ENCODE results near the gene TFEB. TPM values are rescaled to one million over a fixed set of nuclear protein-coding genes. Genes with fewer than 3 reads are reported as not detected.

Gene TFEB
- total and polyA plus RNA-seq, 2 of the 8 experiments (the other 6 are each of a cell fraction or from before 2014, with no cell fraction given) = 2.3 to 6.7 TPM

GRCh38 chr6:41746107-41746506, 10.7 kb upstream of the TFEB start (continued):
- TF ChIP-seq CHD7 (IDR thresholded peaks at IDR 0.05; ENCODE audit: insufficient replicate concordance, low read length) (no peak), RXRA (IDR thresholded peaks at IDR 0.05; ENCODE audit: insufficient read depth, low read depth, low read length) (no peak), HDAC2 (IDR thresholded peaks at IDR 0.05; ENCODE audit: borderline replicate concordance in 1 of 2, low read depth in 2 of 2, low read length in 2 of 2) (no peak), SRF (IDR thresholded peaks at IDR 0.05; ENCODE audit: low read depth, low read length) (no peak), RNF2 (IDR thresholded peaks at IDR 0.05; ENCODE audit: borderline replicate concordance, low read depth, low read length, missing control alignments, poor library complexity, severe bottlenecking) (no peak), CEBPB (IDR thresholded peaks at IDR 0.05; ENCODE audit: low read depth, low read length) (no peak), HDAC6 (IDR thresholded peaks at IDR 0.05; ENCODE audit: low read depth, low read length) (no peak), SIX5 (IDR thresholded peaks at IDR 0.05; ENCODE audit: low read depth, low read length) (no peak), PHF8 (conservative IDR thresholded peaks at IDR 0.05; ENCODE audit: low read depth, low read length) (no peak), TBP (IDR thresholded peaks at IDR 0.05; ENCODE audit: low read depth, low read length) (no peak), FOSL1 (IDR thresholded peaks at IDR 0.05; ENCODE audit: insufficient read depth, low read depth, low read length) (no peak)
